IMR-90 (cell line): Measurements from ENCODE around the gene ANKRD33B.

Experiments used
- FOS ChIP-seq: fragments of 150-350 bp; IDR thresholded peaks from 2 replicates; pipeline ENCODE4 v1.6.1; 2016; ENCODE audit warnings: low read depth, low read length
- MAZ ChIP-seq: IDR thresholded peaks from 2 replicates; pipeline ENCODE4 v1.6.1; 2012; ENCODE audit warnings: low read depth, mild to moderate bottlenecking, low read length, improper control_type of control experiment, moderate library complexity, borderline replicate concordance
- POLR2A ChIP-seq: IDR thresholded peaks from 2 replicates; pipeline ENCODE4 v1.6.1; 2012; ENCODE audit warnings: mild to moderate bottlenecking, low read depth, low read length
- RCOR1 ChIP-seq: IDR thresholded peaks from 2 replicates; pipeline ENCODE4 v1.6.1; 2012; ENCODE audit warnings: mild to moderate bottlenecking, low read length, improper control_type of control experiment; ENCODE audit not compliant: insufficient replicate concordance
- SMC3 ChIP-seq: fragments of 150-350 bp; IDR thresholded peaks from 2 replicates; pipeline ENCODE4 v1.6.1; 2016; ENCODE audit warnings: low read depth, mild to moderate bottlenecking, antibody characterized with exemption, low read length, moderate library complexity
- TF ChIP-seq, protein P1 (sequence below): conservative IDR thresholded peaks from 2 replicates; pipeline ENCODE4 v1.5.1; 2012; ENCODE audit warnings: mild to moderate bottlenecking, low read depth, low read length, improper control_type of control experiment

DNA sequence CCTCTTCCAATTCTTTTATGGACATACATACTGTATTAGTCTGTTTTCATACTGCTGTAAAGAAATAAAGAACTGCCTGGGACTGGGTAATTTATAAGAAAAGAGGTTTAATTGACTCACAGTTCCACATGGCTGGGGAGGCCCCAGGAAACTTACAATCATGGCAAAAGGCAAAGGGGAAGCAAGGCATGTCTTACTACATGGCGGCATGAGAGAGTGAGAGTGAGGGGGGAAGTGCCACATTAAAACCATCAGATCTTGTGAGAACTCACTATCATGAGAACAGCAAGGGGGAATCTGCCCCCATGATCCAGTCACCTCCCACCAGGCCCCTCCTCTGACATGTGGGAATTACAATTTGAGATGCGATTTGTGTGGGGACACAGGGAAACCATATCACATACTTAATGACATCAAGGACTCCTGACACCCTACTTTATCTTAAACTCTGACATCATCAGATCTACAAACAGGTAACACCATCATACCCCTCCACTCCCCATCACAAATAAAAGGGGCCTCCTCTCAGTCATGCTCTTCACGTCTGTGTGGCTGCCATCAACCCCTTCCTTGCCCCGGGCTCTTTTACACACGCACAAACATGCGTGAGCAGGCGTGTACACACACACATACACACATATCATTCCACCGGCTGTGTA lies 9.7 kb downstream of the ANKRD33B start:
- TF ChIP-seq, protein P1, sequence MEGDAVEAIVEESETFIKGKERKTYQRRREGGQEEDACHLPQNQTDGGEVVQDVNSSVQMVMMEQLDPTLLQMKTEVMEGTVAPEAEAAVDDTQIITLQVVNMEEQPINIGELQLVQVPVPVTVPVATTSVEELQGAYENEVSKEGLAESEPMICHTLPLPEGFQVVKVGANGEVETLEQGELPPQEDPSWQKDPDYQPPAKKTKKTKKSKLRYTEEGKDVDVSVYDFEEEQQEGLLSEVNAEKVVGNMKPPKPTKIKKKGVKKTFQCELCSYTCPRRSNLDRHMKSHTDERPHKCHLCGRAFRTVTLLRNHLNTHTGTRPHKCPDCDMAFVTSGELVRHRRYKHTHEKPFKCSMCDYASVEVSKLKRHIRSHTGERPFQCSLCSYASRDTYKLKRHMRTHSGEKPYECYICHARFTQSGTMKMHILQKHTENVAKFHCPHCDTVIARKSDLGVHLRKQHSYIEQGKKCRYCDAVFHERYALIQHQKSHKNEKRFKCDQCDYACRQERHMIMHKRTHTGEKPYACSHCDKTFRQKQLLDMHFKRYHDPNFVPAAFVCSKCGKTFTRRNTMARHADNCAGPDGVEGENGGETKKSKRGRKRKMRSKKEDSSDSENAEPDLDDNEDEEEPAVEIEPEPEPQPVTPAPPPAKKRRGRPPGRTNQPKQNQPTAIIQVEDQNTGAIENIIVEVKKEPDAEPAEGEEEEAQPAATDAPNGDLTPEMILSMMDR = no peak
- TF ChIP-seq POLR2A (no peak), FOS (no peak), MAZ (no peak), RCOR1 (no peak), SMC3 (no peak)
